Stimulated activated CD4-positive, alpha-beta T cell treated with anti-CD3 and anti-CD28 coated beads, TNF-alpha, amount 100 ng/mL, for 24 hours (primary cell): ENCODE data around the gene FZD7.

ENCODE experiments used
- DNase-seq, 3 experiments: peaks; one replicate each; pipeline ENCODE4 v3.0.0-alpha.2; 2020; ENCODE audit warnings: low read depth in 3 of 3

FZD7 gene

DNA sequence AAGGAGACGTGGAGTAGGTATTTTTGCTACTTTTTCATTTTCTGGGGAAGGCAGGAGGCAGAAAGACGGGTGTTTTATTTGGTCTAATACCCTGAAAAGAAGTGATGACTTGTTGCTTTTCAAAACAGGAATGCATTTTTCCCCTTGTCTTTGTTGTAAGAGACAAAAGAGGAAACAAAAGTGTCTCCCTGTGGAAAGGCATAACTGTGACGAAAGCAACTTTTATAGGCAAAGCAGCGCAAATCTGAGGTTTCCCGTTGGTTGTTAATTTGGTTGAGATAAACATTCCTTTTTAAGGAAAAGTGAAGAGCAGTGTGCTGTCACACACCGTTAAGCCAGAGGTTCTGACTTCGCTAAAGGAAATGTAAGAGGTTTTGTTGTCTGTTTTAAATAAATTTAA lies 3.4 kb downstream of the FZD7 start:
- DNase-seq = no peak

DNA sequence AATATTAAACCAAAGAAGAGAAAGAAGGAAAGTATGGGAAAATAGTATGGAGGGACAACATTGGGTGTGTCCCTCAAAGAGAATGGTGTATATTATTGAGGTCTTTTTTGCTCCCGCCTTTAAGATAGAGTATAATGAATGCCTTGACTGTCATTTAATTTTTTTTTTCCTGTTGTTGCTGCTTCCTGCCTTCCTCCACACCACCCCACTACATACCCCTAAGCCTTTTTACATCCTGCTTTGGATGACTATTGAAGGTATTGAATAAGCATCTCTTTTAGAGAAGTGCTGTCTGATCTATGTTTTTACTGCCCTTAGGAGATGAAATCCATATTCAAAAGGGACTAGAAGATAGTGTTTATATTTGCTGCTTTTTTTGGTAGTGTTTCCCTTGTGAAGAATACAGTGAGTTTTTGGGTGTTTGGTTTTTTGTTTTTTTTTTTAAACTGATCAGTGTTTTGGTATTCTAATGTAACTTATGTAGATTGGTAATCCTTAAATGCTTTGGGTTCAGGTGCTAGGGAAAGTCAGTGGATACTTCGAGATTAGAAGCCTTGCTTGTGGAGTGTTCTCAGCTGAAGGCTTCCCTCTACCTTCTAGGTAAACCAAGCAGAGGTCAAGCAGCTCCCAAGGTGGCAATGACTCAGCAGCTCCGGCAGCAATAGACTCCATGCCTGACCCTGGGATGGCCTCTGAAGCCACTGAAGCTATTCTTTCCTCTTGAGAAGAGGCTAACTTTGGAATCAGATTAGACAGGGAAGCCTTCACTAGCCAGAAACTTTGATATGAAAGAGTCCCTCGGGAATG lies 5.0 kb downstream of the FZD7 start:
- no peak for DNase-seq

DNA sequence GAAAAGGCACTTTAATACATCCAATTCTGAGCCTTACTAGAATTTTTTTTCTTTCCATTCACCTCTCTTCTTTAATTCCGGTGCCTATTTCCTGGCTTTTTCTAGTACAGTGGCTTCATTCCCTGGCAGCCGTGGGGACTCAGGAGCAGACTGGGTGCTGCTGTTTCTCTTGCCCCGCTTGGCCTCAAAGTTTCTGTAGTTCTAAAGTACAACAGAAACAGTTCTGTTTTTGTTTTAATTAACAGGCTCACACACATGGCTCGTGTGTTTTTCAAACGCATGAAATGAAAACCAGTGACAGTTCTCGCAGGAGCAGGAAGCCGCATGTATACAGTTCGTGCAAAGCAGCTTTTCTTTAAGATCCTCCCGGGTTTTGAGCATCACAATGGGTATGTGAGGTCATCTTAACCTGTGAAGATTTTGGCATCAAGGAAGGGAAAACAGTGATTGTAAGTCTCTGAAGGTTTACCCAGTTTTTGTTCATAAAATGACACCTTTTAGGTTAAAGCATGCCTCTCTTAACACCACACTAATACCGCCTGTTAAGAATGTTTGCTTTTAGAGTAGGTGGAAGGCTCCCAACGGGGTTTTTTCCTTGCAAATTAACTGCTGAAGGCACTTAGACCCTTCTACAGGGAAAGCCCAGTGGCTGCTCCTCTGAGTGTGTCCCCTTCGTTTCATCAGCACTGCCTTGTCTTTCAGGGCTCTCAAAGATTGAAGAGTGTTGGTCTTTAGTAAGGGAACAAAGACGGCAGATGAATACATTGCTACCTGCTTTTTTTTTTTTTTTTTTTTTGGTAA lies 5.8 kb downstream of the FZD7 start:
- no peak for DNase-seq

DNA sequence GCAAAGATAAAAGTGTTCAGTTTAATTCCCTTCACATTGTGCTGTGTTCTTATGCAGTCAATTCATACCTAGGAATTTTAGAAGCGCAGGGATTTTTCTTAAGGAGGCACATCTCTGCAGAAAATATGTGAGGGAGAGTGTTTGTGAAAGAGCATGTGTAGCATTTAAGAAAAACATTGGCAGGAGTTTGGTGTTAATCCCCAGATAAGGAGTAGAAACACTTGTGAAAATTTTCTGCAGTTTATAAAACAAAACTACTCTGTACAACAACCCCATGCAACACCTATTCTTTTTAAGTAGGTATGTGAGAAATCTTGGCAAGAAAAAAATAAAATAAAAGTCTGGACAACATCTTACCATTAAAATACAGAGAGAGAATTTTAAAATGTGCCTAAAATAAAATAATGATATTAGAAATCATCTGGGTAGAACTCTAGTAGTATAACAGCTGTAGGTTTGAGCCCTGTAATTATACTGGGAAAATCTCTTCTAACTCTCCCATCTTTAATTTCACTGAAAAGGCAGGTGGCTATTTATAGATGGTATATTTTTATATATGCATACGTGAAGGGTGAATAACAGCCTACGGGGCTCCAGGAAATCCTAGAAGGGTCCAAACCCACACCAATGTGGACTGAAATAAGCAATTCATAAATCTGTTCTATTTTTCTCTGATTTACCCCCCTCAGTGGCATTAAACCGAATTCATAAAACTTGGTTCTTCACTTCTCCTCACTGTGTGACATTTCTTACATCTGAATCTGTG lies 6.6 kb downstream of the FZD7 start:
- no peak for DNase-seq

DNA sequence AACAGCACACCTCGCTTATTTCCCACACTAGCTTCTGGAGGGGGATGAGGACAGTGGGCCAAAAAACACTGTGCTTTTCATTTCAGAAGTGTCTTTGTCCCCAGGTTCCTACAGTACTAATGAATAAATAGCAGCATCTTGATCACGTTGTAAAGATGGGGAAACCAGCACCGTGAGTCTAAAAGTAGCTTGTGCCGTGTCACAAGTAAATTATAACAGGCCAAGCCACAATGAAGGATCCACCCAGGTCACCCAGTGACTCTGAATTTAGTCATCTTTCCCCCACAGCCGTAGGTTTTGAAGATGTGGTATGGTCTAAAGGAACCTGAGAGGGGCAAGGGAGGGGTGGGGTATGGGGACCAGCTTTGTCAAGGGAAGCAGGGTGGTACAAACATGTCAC lies 8.8 kb downstream of the FZD7 start:
- no peak for DNase-seq

DNA sequence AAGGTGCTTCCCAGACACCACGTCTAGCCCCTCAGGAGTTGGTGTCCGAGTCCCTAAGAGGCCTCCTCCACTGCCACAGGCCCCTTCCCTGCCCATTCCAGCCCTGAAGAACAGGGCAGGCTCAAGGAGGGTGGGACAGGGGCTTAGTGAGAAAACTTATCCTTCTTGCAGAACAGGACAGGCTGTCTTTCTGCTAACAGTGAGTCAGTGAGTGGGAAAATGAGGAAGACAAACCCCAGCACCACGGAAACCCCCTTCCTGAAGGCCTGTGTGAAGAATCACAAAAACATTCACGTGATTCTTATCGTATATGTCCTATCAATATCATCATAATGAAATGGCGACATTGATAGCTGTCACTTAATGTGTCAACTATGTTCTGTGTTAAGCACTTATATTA lies 9.8 kb downstream of the FZD7 start:
- DNase-seq = no peak

DNA sequence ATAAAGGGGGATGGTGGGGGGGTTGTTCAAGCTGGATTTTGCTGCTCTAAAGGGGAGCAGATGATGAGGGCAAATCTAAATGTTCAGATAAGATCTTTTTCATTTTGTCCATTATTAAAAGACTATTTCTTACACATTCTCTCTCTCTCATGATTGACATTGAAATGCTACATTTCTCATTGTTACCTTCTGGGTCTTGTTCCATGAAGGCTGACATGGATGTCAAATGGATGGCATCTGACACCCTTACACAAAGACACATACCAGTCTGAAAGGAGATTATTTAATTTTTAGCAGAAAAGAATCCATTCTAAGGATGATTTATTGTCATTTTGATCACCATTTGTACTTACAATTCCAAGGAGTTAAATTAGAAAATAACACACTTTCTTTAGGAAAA lies 11.1 kb downstream of the FZD7 start:
- DNase-seq = no peak

DNA sequence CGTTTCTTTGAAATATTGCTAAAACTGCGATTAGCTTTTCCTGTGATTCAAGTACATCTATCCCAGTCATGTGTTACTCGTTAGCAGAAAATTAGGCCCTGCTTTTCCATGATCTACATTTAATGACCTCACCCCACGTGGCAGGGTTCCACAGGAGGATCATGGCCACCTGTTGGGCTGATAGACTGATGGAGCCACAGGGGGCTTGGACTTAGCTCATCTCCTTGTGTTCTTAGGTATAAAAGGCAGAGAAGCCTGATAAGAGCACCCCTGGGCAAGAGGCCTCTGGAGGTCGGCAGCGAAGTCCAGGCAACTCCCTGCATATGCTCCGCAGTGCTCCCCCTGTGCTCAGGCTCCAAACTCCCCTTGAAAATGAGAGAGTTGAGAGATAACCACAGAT lies 12.9 kb downstream of the FZD7 start:
- DNase-seq = no peak

DNA sequence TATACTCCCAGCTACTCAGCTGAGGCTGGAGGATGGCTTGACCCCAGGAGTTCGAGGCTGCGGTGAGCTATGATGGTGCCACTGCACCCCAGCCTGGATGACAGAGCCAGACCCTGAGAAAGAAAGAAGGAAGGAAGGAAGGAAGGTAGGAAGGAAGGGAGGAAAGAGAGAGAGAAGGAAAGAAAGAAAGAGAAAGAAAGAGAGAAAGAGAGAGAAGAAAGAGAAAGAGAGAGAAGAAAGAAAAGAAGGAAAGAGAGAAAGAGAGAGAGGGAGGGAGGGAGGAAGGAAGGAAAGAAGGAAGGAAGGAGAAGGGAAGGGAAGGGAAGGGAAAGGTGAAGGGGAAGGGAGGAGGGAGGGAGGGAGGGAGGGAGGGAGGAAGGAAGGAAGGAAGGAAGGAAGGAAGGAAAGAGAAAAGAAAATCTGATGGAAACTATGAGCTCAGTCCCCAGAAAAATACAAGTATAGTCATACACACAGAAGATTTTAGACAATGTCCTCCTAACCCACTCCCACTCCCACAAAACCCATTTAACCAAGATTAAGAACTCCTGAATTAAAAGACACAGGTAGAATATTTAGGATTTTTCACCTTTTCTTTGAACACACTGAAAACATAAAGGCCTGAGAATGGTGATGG lies 15.6 kb downstream of the FZD7 start:
- no peak for DNase-seq

DNA sequence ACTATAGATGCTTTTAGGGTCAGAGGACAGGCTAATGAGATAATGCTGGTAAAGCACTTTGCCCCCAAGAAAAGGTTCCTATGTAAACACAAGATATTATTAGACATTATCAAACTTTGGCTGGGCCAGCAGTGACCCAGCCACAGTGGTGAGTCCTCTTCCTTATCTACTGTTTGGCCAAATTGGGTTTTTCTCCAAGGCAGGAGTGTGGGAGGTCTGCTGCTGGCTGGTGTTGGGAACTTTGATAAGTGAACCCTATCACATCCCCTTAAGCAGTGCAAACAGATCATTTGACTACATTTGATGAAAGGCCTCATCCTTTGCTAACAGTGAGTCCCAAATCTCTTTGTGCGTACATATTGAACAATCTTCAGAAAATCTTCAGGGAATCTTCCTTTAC lies 16.2 kb downstream of the FZD7 start:
- no peak for DNase-seq

DNA sequence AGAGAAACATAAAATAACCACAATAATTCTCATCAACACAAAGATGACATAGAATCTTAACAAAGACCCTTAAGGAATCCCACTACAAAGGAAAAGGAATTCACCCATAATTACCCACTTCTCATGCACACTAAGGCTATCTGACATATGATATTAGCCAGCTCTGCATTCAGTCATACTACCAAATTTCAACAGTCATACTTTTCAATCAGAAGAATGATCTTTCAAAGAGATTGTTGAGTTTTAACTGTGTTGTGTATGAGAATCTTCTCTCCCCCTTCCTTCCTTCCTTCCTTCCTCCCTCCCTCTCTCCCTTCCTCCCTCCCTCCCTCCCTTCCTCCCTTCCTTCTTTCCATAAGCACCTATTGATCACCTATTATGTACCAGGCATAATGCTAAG lies 17.0 kb downstream of the FZD7 start:
- no peak for DNase-seq

DNA sequence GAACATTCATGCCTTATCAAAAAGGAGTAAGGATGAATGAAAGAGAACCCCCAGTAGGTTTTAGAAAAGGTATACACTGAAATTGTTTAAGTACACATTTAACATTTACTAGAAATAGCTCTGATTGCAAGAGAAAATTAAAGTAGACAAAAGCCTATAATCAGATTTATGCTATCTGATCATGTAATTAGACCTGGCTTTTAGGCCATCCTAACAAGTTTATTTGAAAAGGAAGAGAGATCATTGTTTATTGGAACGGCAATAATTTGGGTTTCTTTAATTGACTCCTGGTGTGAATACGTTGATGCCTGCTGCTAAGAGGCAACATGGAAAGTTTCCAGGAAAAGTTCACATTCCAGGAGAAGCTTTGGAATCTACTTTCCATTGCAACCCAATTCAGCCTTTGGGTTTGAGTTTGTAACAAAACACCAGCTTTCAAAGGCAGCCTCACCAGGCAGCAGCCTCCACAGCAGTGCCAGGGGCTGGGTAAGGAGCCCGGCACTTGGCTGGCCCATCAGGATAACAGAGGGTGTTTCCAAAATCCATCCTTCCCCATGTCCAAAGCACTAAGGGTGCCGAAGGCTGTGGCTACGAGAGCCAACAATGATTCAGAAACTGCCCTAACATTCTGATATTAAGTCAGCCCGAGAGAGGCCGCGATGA lies 18.0 kb downstream of the FZD7 start:
- DNase-seq = no peak

DNA sequence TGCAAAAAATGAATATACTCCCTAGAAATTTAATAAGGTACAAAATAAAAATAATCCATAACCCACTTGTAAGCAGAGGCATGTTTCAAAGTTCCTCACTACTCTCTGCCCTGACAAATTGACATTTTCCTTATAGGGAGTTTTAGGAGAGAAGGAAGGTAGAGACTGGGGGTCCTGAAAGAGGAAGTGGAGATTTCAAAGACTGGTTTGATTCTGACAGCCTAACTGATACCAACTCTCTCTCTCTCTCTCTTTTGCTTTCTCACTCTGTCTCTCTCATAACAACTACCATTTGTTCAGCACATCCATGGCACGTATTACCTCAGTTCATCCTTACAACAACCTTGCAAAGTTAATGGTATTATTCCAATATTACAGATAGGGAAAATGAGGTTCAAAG lies 18.6 kb downstream of the FZD7 start:
- DNase-seq = no peak

DNA sequence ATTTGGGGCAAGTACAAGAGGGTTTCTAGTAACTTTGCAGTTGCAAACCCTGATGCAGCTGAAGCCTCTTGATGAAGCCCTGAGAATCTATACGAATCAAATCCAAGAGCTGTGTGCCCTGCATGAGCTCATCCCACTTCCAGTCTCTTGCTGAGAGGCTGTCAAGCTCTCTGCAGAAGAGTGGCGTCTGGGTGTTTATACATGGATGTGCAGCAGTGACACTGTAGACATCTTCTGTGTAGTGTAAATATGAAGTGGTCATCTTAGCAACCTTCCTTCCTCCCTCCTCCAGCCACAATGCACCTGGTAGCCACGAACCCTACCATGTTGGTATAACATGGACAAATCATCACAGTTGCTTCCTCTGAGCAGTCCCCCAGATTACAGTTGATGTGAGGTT lies 21.0 kb downstream of the FZD7 start:
- DNase-seq = no peak

DNA sequence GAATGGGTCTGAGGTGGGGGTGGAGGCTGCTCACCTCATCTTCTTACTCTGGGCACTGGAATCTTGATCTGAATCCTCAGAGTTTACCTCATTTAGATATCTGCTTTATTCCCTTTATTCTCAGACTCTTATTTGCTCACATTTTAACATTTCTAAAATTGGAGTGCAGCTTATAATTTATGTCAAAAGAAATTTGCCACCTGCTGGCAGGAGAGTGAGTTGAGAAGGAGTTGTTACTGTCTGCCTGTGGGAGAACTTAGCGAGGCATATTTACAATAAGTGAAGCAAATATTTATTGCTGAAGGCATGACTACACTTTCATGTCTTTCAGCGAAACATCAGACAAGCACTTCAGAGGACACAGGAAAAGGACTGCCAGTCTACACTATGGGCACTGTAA lies 23.0 kb downstream of the FZD7 start:
- no peak for DNase-seq

DNA sequence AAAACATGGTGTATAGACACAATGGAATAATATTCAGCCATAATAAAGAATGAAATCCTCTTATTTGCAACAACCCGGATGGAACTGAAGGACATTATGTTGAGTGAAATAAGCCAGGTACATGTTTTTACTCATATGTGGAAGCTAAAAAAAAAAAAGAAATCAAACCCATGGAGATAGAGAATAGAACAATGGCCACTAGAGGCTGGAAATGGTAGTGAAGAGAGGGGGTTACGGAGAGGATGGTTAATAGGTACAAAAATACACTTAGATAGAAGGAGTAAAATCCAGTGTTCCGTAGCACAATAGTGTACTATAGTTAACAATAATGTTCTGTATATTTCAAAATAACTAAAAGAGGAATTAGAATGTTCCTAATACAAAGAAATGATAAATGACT lies 26.6 kb downstream of the FZD7 start:
- no peak for DNase-seq

DNA sequence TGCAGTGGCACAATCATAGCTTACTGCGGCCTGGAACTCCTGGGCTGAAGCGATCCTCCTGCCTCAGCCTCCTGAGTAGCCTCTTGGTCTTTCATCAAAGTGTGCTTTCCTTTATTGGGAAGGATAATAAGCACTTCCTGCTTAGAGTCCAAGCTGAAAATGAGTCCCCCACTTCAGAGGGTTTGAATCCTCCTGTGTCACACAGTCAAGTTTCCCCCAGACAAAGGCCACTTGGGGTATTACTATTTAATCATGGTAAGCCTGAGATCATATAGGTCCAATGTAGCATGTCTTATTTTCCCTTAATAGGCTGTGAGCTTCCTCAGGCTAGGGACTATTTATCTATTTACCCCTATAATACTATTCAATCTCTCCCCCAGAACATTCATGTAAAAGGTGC lies 28.0 kb downstream of the FZD7 start:
- no peak for DNase-seq

DNA sequence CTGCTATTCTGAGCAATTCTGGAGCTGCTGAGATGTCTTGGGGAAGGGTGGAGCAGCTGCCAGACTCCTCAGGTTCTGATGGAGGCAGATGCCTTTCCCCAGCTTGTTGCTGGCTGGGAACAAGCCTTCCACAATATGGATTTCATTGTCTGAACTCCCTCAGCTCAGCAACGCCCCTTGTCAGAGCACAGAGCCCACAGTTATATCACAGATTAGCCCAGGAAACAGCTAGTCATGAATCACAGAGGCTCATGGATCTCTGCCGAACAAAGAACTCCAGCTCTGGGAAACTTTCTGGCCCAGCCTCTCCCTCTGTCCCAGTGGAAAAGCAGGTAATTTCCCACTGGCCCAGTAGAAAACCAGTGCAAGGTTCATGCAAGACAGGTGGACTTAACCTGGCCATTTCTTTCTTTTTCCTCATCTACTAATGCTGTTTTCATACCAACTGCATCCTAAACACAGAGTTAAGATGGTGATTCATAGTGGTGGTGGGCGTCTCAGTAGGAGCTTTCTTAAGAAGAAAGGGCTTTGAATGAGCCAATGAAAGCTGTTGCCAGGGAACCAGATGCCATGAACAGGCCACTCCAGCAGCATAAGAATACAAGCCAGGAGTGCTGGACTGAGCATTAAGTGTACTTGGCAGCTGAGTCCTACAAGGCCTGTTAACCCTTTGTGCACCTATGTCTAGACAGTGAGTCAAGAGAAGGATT lies 30.7 kb downstream of the FZD7 start:
- no peak for DNase-seq

DNA sequence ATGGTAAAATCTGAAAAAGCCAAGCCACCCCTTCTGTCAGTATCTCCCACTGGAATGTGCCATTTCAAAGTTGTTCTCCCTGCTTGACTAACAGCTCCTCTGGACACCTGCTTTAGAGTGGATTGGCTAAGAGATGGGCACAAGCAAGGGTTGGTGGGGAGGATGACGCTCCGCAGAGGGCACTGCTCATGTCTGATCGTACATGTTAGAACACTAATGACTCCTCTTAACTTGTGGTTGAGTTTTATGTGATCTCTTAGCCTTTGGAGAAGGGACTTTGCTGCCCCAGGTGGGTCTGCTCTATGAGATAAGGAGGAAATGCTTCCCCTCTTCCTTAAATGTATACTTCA lies 31.2 kb downstream of the FZD7 start:
- no peak for DNase-seq

DNA sequence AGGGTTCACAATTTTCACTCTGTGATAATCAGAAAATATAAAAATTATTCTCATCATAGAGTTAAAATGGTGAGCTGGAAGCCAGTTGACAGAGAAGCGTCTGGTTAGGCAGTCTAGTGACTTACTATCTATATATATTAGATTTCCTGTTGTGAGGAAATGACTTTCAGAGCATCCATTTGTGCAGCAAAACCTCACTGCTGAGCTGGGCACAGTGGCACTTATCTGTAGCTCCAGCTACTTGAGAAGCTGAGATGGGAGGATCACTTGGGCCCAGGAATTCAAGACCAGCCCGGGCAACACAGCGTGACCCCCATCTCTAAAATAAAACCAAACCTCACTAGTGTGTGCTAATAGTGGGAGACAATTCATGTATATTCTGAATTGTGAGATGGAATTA lies 32.2 kb downstream of the FZD7 start:
- no peak for DNase-seq

DNA sequence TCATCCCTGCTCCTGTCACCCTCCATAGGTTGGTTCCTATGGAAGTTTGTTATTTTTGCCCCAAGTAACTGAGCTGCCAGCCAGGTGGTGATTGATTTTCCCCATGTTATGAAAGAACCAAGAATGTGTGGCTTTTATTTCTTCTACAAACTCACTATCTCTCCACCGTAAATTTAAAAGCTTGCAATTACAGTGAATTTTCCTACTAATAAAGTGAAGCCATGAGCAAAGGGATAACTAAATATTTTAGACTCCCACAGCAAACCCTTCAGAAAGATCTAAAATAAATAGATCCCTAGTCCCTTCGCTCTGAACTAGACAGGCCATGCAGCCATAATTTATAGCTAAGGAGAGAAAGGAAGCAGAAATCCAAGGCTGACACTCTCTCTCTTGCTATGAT lies 33.2 kb downstream of the FZD7 start:
- DNase-seq = no peak
